Measurements from ENCODE around the gene ZNF337. TPM values are rescaled to one million over a fixed set of nuclear protein-coding genes. Genes with fewer than 3 reads are reported as not detected.
"Not testable (repeated sequence)": the region's sequence is repeated elsewhere in the genome, so short reads cannot be mapped to it uniquely, and the experiment has no call there.

ZNF337 gene
- total and polyA plus RNA-seq, 9 donors: 14.6 to 28.0 (median 20.1) TPM

DNA sequence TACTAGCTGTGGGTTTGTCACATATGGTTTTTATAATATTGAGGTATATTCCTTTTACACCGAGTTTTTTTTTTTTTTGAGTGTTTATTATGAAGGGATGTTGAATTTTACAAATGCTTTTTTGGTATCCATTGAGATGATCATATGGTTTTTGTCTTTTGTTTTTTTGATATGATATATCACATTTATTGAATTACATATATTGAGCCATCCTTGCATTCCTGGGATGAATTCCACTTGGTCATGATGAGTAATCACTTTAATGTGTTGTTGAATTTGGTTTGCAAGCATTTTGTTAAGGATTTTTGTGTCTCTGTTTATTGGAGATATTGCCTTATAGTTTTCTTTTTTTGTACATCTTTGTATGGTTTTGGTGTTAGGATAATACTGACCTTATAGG lies 3.3 kb upstream of the ZNF337 start:
- no CpG with 5 or more reads among the region's 1 CpG for WGBS (ENCODE audit: insufficient coverage)
- Histone ChIP-seq H3K4me3 (ENCODE audit: low read length) (no peak overlapping the region), H3K27ac (ENCODE audit: low read length) (no peak overlapping the region), H3K27me3 (ENCODE audit: control insufficient read depth, insufficient read depth, low read length) (no peaks in the 10 kb centered on the region), H3K4me1 (ENCODE audit: control insufficient read depth, insufficient read depth, low read length) (peaks cover 5% of the 10 kb centered on the region), H3K36me3 (ENCODE audit: control insufficient read depth, insufficient read depth, low read length) (no peaks in the 10 kb centered on the region), H3K9me3 (replicated peaks; ENCODE audit: control insufficient read depth, low read depth, low read length) (peaks cover 2% of the 10 kb centered on the region)
- DNase-seq: no peak

- DNase-seq: no peak
- WGBS (ENCODE audit: insufficient coverage): no CpG with 5 or more reads among the region's 3 CpGs
- no peaks in the 10 kb centered on the region for H3K27me3 ChIP-seq (ENCODE audit: control insufficient read depth, insufficient read depth, low read length)
- peak overlapping the region; percentile 31 for H3K27ac ChIP-seq (ENCODE audit: low read length)
- peak overlapping the region; percentile 94 for H3K4me3 ChIP-seq (ENCODE audit: low read length)
- peaks cover 2% of the 10 kb centered on the region for H3K9me3 ChIP-seq (replicated peaks; ENCODE audit: control insufficient read depth, low read depth, low read length)
- H3K36me3 ChIP-seq (ENCODE audit: control insufficient read depth, insufficient read depth, low read length): no peaks in the 10 kb centered on the region
- peaks cover 5% of the 10 kb centered on the region for H3K4me1 ChIP-seq (ENCODE audit: control insufficient read depth, insufficient read depth, low read length)
These were observed 436 bp upstream of the ZNF337 start for GRCh38 chr20:25697132-25697446.

GRCh38 chr20:25695532-25696370 lies 902 bp downstream of the ZNF337 start:
- DNase-seq: peak; percentile 52
- Histone ChIP-seq H3K36me3 (ENCODE audit: control insufficient read depth, insufficient read depth, low read length) (peaks cover 8% of the 10 kb centered on the region), H3K4me1 (ENCODE audit: control insufficient read depth, insufficient read depth, low read length) (peaks cover 5% of the 10 kb centered on the region), H3K27ac (ENCODE audit: low read length) (peak overlapping the region; percentile 88), H3K27me3 (ENCODE audit: control insufficient read depth, insufficient read depth, low read length) (no peaks in the 10 kb centered on the region), H3K4me3 (ENCODE audit: low read length) (peak overlapping the region; percentile 94), H3K9me3 (replicated peaks; ENCODE audit: control insufficient read depth, low read depth, low read length) (peaks cover 2% of the 10 kb centered on the region)
- WGBS (ENCODE audit: insufficient coverage): under 1% methylated on average over 17 of the region's 30 CpGs

DNA sequence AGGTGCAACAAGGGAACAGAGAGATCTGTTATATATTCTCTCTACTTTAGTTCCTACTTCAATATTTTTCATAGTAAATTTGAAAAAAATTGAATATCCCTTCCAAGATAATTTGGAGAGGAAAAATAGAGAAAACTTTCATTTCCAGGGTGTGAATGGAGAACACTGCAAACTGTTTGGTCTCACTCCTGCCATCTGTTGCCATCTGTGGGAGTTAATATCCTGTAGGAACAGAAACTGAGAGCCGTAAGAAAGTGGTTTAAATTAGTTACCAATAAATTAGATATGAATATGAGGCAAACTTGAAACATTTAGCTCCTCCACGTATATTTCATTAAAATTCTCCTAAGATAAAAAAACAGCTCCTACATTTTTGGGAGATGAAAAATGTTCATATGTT lies 4.2 kb downstream of the ZNF337 start:
- WGBS (ENCODE audit: insufficient coverage): no CpG with 5 or more reads among the region's 2 CpGs
- peaks cover 5% of the 10 kb centered on the region for H3K4me1 ChIP-seq (ENCODE audit: control insufficient read depth, insufficient read depth, low read length)
- no peak for DNase-seq

GRCh38 chr20:25690427-25690826 lies 6.2 kb downstream of the ZNF337 start:
- no peak overlapping the region for H3K4me3 ChIP-seq (ENCODE audit: low read length)
- H3K4me1 ChIP-seq (ENCODE audit: control insufficient read depth, insufficient read depth, low read length): peaks cover 13% of the 10 kb centered on the region
- DNase-seq: no peak
- no peaks in the 10 kb centered on the region for H3K27me3 ChIP-seq (ENCODE audit: control insufficient read depth, insufficient read depth, low read length)
- H3K9me3 ChIP-seq (replicated peaks; ENCODE audit: control insufficient read depth, low read depth, low read length): no peaks in the 10 kb centered on the region
- peaks cover 21% of the 10 kb centered on the region for H3K36me3 ChIP-seq (ENCODE audit: control insufficient read depth, insufficient read depth, low read length)
- no peak overlapping the region for H3K27ac ChIP-seq (ENCODE audit: low read length)

More for the DNA sequence above, 4.2 kb downstream of the ZNF337 start:
- Histone ChIP-seq H3K4me3 (ENCODE audit: low read length) (no peak overlapping the region), H3K27me3 (ENCODE audit: control insufficient read depth, insufficient read depth, low read length) (no peaks in the 10 kb centered on the region), H3K9me3 (replicated peaks; ENCODE audit: control insufficient read depth, low read depth, low read length) (no peaks in the 10 kb centered on the region), H3K36me3 (ENCODE audit: control insufficient read depth, insufficient read depth, low read length) (peaks cover 11% of the 10 kb centered on the region), H3K27ac (ENCODE audit: low read length) (no peak overlapping the region)

DNA sequence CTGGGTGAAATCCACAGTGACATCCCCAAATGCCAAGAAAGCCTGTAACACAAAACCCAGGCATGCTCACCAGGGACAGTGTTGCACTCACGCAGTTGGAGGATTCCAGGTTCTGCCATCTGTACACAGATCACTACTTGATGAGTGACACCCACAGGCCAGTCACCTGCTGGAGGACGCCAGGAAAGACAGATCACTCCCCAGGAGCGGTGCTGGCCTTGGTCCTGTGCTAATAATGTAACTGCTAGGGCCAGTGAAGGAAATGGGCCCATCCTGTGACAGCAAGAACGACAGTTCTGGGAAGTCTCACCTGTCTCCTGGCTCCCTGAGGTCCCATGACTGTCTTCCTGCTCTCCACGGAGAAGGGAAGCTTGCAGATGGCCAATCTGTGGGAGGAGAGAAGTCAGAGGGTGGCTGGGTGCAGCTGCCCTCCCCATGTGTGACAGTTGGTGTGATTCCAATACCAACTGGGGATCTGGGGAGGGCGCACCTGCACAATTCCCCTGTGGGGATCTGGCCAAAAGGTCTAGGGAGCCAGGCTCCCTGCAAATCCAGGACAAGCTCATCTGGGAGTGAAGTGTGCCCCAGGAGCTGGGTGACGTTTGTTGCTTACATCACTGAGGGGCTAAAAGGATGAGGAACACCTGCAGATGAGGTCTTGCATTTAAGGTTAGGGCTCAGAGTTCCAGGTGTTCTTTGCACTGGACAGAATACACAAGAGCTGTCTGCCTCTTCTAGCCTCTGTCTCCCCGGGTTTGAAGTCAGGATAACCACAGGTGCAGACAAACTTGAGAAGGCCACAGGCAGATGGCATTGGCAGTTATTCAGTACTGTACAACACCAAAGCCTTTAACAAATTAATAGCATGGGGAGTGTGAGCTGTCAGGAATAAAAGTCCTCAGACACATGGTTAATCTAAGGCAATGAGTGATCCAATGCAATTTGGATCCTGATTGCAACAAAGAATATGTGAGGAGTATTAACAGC lies 10.3 kb downstream of the ZNF337 start:
- H3K4me3 ChIP-seq (ENCODE audit: low read length): no peak overlapping the region
- DNase-seq: peak; percentile 42
- peak overlapping the region; percentile 42 for H3K27ac ChIP-seq (ENCODE audit: low read length)
- WGBS (ENCODE audit: insufficient coverage): 59% methylated on average over 6 of the region's 8 CpGs
- no peaks in the 10 kb centered on the region for H3K27me3 ChIP-seq (ENCODE audit: control insufficient read depth, insufficient read depth, low read length)
- no peaks in the 10 kb centered on the region for H3K9me3 ChIP-seq (replicated peaks; ENCODE audit: control insufficient read depth, low read depth, low read length)
- peaks cover 17% of the 10 kb centered on the region for H3K4me1 ChIP-seq (ENCODE audit: control insufficient read depth, insufficient read depth, low read length)
- H3K36me3 ChIP-seq (ENCODE audit: control insufficient read depth, insufficient read depth, low read length): peaks cover 23% of the 10 kb centered on the region

GRCh38 chr20:25685276-25686080 lies 11.2 kb downstream of the ZNF337 start:
- H3K4me1 ChIP-seq (ENCODE audit: control insufficient read depth, insufficient read depth, low read length): peaks cover 17% of the 10 kb centered on the region
- no peak overlapping the region for H3K27ac ChIP-seq (ENCODE audit: low read length)
- 70% methylated on average over 6 of the region's 9 CpGs for WGBS (ENCODE audit: insufficient coverage)
- no peaks in the 10 kb centered on the region for H3K9me3 ChIP-seq (replicated peaks; ENCODE audit: control insufficient read depth, low read depth, low read length)
- no peak for DNase-seq
- H3K36me3 ChIP-seq (ENCODE audit: control insufficient read depth, insufficient read depth, low read length): peaks cover 28% of the 10 kb centered on the region
- no peaks in the 10 kb centered on the region for H3K27me3 ChIP-seq (ENCODE audit: control insufficient read depth, insufficient read depth, low read length)
- no peak overlapping the region for H3K4me3 ChIP-seq (ENCODE audit: low read length)

GRCh38 chr20:25683826-25684225 lies 12.8 kb downstream of the ZNF337 start:
- no CpG with 5 or more reads among the region's 3 CpGs for WGBS (ENCODE audit: insufficient coverage)
- not testable (repeated sequence) for H3K27me3 ChIP-seq (ENCODE audit: control insufficient read depth, insufficient read depth, low read length); DNase-seq; H3K27ac ChIP-seq (ENCODE audit: low read length); H3K9me3 ChIP-seq (replicated peaks; ENCODE audit: control insufficient read depth, low read depth, low read length); H3K4me3 ChIP-seq (ENCODE audit: low read length)
- peaks cover 17% of the 10 kb centered on the region for H3K4me1 ChIP-seq (ENCODE audit: control insufficient read depth, insufficient read depth, low read length)
- H3K36me3 ChIP-seq (ENCODE audit: control insufficient read depth, insufficient read depth, low read length): peaks cover 26% of the 10 kb centered on the region

DNA sequence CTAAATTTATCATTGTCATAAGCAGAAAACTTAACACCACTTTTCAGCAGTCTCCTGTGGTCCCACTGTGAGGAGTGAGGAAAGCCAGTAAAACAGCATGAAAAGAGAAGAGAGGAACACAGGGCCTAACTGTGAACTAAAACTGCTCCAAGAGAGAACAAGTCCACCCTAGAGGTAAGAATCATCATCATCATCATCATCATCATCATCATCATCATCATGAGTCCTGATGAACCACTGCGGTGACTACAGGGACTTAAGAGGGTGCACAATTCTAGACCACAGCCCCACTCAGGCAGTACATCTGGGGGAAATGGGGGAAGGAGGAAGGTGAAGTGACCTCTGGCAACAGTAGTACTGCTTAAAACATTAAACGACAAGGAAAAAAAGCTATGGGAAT lies 13.6 kb downstream of the ZNF337 start:
- H3K27me3 ChIP-seq (ENCODE audit: control insufficient read depth, insufficient read depth, low read length): no peaks in the 10 kb centered on the region
- no CpG with 5 or more reads among the region's 2 CpGs for WGBS (ENCODE audit: insufficient coverage)
- no peak for DNase-seq
- H3K4me3 ChIP-seq (ENCODE audit: low read length): no peak overlapping the region
- H3K4me1 ChIP-seq (ENCODE audit: control insufficient read depth, insufficient read depth, low read length): peaks cover 17% of the 10 kb centered on the region
- no peak overlapping the region for H3K27ac ChIP-seq (ENCODE audit: low read length)
- H3K9me3 ChIP-seq (replicated peaks; ENCODE audit: control insufficient read depth, low read depth, low read length): peaks cover 2% of the 10 kb centered on the region
- peaks cover 28% of the 10 kb centered on the region for H3K36me3 ChIP-seq (ENCODE audit: control insufficient read depth, insufficient read depth, low read length)
